GM21528 (cell line): ENCODE data around the gene MED25.

Source experiments
- ATAC-seq: cut with Tn5 transposase; IDR thresholded peaks from one replicate; pipeline ENCODE4 v1.9.1; 2021; ENCODE audit warnings: mild to moderate bottlenecking, moderate library complexity; ENCODE audit not compliant: unreplicated experiment, low FRiP score

Gene MED25

GRCh38 chr19:49869484-49870308 lies 51.6 kb downstream of the MED25 start:
- ATAC-seq, result peak; percentile 63

DNA sequence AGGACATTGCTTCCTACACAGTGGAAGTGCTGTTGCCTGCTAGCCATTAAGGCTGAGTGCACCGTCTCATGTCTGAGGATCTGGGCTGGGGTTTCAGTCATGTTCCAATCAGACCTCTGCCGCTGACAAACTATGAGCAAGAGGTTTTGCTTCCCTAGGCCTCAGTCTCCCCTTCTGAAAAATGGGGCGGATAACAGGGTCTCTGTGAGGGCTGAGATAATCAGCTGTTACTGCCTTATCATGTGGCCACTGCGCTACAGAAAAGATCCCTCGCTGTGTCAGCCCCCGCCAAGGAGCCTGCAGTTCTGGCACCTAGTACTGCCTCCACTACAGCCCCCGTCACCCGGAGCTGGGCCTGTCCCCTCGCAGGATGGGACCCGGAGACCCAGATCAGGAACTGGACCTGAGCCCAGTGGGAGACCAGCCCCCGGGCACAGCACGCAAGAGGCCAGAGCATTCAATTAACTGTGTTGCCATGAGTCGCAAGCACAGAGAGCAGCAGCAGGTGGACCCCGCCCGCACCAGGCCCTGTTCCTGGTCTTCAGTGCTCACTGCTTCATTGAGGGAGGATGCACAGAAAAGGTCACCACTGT lies 52.3 kb downstream of the MED25 start:
- ATAC-seq, result no peak

DNA sequence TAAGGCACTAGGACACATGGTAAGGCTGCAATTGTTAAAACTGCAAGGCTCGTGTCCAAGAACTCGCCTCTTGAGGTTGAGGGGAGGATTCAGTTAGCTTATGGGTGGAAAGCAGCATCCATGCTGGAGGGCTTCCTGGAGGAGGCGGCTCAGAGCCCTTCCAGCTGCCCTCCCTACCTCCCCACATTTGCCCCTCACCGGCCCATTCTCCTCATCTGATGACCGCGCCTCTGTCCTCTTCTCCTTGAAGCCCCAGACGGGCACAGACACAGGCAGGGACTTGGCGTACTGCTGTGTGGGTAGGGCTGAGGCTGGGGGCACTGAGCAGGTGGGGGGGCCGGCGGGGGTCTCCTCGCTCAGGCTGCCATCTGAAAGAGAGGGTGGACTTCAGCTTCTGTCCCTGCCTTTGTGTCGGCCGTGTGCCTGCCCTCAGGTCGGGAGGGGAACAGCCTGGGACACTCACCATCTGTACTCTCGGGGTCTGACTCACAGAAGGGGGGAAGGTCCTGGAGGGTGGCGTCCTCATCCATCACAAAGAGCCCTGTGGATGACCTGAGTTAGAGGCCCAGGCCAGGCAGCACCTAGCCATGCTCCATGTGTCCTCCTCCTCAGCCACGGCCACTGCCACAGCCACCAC lies 53.4 kb downstream of the MED25 start:
- no peak for ATAC-seq

GRCh38 chr19:49872245-49873128 lies 54.4 kb downstream of the MED25 start:
- no peak for ATAC-seq

- no peak for ATAC-seq
Observed at GRCh38 chr19:49873129-49873521, 55.0 kb downstream of the MED25 start.

DNA sequence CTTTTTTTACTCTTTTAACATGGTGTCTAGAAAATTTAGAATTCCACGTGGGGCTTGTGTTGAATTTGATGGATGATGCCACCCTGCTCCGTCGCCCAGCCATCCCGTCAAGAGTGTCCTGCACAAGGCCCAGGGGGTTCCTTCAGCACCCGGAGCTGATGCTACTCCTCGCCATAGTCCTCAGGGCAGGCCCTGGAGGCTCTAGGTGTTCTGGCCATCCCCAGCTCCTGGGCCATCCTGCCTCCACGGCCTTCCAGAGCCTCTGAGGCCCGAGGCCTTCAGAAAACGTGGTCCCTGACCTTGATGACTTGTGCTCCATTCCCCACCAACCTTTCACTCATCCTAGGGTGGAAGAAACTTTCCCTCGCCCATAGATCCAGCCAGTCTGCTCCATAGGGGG lies 55.7 kb downstream of the MED25 start:
- no peak for ATAC-seq

DNA sequence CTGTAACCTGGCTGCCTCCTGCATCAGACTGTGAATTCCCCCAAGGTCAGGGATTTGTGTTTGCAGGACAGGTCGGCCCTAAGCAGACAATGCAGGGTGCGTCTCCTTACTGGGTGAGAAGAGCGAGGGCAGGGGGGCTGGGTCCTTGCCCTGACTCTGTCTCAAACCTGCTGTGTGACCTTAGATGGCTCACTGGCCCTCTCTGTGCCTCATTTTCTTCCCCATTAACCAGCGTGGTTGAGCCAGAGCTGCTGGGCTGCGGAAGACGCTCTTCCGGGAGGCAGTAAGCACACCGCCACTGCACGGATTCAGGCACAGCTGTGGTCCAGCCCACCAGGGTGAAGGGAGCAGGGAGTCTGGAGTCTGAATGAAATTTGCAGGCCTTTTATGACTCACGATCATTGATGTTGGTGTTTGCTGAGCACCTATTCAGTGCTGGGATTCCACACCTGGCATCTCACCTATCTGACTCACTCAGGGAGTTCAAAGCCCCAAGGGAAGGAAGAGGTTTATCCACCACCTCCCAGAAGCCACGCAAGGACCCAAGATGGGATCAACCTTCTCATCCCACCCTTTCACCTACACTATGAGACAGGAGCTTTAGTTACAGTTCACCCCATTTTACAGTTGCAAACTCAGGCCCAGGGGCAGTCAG lies 56.5 kb downstream of the MED25 start:
- no peak for ATAC-seq

GRCh38 chr19:49875177-49875576 lies 57.1 kb downstream of the MED25 start:
- no peak for ATAC-seq

GRCh38 chr19:49875857-49876421 lies 57.9 kb downstream of the MED25 start:
- no peak for ATAC-seq

GRCh38 chr19:49876422-49877019 lies 58.4 kb downstream of the MED25 start:
- peak; percentile 44 for ATAC-seq

DNA sequence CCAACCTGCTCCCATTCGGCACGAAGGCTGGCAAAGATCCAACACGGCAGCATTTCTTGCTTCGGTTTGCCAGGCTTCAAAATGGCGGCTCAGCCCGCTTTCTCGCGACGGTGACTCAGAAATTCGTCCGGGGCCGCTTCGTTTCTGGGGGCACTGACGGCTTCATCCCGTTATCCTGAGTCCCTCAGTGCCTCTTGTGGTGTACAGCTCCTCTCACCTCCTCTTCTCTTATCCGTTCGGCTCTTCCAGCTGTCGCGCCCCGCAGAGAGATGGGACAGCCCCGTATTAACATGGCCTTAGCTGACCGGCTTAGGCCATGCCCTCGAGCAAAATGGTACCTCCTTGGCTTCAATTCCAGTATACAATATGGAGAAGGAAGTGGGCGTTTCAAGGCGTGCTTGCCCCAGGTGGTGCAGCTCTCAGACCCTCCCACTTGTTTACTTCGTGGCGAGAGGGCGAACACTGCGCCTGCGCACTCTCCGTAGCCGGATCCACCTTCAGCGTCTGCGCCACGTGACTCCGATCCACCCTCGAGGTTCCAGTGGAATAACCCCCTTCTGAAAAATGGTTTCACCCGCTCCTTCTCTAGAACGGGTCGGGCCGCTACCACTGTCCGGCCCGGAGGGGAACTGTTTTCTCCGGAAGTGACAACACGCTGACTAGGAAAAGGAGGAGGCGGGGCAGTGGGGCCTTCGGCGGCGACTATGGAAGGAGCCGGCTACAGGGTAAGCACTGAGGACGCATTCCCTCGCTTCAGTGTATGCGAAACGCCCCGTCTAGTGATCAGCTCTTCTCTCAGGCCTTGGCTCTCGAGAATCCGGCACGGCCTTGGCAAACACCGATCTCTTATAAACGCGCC lies 59.2 kb downstream of the MED25 start, which contains the start of the genes AKT1S1 and TBC1D17:
Gene AKT1S1 (minus strand): TSS at position 336 of the 859 bp plus-strand sequence. CDS start 4,060 bp downstream, outside the sequence.
Gene TBC1D17 (plus strand): TSS at position 683 of the 859 bp plus-strand sequence. CDS start 22 bp downstream, at position 705.
- peak; percentile 59 for ATAC-seq

DNA sequence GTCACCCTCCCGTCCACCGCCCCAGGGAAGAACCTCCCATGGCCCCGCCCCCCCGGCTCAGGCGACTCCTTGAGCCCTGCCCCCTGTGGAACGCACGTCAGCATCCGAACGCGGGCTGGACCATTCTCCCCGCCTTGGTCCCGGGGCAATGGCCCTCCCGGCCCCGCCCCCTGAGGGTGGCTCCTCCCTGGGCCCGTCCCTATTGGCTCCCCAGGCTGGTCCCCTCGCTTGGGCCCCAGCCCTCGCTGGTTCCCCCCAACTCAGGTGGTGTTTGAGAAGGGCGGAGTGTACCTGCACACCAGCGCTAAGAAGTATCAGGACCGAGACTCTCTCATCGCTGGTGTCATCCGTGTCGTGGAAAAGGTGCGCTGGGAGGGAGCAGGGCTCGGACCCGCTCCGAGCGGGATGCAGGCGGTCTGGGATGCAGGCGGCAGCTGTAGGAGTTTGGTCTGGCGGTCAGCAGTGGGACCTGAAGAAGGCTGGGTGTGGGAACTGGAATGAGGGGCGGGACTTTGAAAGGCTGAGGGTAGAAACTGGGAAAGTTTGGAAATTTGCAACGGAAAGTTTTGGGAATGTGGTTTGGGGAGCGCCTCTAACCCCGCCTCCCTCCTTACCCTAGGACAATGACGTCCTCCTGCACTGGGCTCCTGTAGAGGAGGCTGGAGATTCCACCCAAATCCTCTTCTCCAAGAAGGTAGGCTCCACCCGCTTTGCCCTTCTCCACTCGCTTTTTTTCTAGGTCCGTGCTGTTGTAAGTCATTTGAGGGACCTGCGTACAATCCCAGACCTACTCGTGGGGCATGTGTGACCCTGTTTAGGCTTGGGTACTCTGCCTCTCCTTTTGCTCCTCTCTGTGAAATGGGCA lies 60.0 kb downstream of the MED25 start:
- peak; percentile 46 for ATAC-seq

- ATAC-seq, result no peak
Observed at GRCh38 chr19:49878744-49879070, 60.6 kb downstream of the MED25 start.

DNA sequence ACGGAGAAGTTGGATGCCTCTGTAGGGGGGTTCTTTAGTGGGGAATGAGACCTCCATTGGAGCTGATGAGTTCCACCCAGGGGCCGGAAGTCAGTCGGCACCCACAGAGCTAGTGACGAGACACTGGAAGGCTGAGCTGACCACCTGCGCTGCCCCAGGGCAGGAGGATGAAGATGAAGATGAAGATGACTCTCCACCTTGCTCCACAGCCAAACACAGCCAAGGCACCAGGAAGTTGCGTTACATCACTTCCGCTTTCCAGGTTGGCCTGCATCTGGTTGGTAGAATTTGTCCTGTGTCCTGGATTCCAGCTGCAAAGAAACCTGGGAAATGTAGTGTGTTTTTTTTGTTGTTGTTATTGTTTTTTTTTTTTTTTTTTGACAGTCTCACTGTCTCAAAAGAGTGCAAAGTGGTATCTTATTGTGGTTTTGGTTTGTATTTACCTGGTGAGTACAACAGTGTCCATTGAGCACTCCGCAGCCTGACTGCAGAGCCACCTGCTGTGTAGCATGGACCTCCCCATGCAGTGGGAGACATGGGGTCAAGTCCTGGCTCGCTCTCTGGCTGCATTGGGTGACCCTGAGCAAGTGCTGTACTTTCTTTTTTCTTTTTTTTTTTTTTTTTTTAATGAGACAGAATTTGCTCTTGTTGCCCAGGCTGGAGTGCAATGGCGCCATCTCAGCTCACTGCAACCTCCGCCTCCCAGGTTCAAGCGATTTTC lies 61.3 kb downstream of the MED25 start:
- ATAC-seq, result no peak

- ATAC-seq, result no peak
Observed at GRCh38 chr19:49880162-49880869, 62.2 kb downstream of the MED25 start.

- no peak for ATAC-seq
Observed at GRCh38 chr19:49881186-49881585, 63.1 kb downstream of the MED25 start.
